ENCODE measurements around the gene HK3.

Gene HK3

DNA sequence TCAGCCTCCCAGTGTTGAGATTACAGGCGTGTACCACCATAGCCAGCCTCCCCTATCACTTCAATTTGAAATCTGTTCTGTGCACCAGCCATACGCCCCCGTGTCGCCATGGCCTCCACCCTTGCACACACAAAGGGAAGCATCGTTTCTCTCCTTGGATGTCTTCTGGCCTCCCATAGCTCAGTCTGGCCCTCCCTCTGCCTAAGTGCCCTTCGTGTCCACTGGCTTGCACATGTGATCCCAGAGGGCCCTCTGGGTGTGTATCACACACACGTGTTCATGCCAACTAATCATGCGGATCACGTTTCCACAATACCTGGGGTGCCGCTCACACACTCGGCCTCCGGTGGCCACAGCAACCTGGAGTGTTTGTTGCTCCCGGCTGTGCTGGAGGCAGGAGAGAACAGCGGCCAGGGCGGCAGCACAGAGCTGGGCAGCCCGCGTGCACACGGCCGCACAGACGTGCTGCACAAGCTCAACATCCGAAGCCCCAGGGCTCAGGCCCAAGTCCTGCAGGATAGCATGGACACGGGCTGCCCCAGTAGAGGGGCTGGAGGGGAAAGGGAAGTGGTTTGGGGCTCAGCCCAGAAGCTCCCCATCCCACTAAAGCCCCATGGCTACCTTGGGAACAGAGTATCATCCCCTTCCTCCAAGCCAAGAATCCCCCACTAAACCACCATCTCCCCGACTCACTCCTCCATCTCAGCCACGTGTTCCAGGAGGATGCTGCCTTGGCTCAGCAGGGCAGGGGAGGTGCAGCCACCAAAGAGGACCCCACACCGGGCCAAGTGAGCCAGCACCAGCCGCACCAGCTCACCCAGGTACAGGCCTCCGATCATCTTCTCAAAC lies 10.9 kb downstream of the HK3 start:
- in situ Hi-C loops (cut with HindIII; ENCODE audit: low pct_ligation_motif_present, low pct_unique_long_range_greater_than_20kb, low sequenced_read_pairs): no loop called here
- DNase-seq: no peak

DNA sequence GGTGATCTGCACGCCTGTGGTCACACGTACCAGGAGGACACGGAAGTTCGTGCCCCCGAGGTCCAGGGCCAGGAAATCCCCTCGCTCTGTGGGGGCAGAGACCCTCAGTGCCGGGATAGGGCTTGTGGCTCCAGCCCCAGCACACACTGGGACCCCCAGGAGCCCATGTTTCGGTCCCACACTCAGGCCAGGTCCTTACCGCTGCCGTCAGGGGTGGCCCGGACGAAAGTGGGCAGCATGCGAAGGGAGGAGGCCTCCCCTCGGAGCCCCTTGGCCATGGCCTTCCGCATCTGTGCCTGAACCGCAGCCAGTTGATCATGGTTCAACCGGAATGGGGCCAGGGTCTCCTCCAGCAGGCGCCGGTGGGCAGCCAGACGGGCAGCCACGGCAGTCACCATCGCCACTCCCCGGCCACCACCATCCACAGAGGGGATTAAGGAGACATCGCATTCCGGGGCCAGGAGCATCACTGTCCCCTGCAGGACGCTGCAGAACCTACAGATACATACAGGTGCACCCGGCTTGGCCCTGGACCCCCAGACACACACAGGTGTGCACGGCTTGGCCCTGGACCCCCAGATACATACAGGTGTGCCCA lies 11.8 kb downstream of the HK3 start:
- DNase-seq: no peak
- in situ Hi-C loops (cut with HindIII; ENCODE audit: low pct_ligation_motif_present, low pct_unique_long_range_greater_than_20kb, low sequenced_read_pairs): no loop called here

DNA sequence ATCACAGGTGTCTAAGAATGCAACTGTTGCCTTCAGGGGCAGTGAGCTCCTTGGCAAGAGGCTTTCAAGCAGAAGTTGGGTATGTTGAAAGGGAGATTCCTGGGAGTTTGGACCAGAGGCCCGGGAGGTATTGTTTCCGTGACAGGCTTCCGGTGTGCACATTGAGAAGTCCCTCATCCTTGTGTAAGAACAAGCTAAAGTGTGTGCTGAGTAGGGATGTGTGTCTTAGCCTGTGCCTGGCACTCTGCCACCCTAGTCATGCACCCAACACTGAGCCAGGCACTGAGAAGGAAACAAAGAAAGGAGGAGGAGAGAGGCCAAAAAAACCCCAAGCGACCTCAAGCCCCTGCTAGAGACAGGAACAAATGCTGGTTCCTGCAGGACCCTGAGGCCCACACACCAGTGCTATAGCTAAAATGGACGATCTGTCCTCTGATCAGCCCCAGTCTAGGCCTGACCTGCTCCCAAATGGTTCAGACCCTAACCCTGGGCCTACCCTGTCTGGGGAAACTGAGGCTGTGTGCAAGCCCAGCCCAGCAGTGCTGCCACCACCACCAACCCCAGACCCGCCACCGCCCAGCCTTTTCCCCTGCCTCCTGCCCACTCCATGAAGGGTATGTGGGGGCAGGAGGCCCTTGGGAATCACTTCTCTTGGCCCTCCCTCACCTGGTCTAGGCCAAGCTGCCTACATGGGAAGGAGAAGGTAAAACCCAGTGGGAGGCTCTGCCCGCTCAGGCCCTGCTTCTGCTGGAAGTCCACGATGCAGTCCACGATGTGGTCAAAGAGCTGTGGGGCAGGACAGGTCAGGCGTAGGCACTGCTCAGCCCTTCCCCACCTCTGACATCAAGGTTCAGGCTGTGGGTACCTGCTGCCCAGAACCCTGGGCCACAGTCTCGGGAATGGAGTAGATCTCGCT lies 12.6 kb downstream of the HK3 start:
- no peak for DNase-seq
- in situ Hi-C loops (cut with HindIII; ENCODE audit: low pct_ligation_motif_present, low pct_unique_long_range_greater_than_20kb, low sequenced_read_pairs): no loop called here

DNA sequence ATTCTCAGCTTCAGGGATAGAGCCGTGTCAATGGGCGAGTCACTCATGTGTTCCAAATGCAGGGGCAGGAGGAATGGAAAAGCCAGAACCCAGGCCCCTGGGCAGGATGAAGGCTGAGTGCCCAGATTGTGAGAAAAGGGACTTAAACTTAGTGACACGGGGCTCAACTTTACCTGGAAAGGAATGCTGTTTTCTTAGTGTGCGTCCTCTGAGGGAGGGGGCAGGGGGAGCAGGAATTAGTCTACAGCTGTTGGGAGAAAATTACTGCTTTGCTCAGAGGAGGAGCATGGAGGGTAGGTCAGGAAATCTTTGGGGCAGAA lies 14.6 kb downstream of the HK3 start:
- no peak for DNase-seq
- in situ Hi-C loops (cut with HindIII; ENCODE audit: low pct_ligation_motif_present, low pct_unique_long_range_greater_than_20kb, low sequenced_read_pairs): no loop called here

DNA sequence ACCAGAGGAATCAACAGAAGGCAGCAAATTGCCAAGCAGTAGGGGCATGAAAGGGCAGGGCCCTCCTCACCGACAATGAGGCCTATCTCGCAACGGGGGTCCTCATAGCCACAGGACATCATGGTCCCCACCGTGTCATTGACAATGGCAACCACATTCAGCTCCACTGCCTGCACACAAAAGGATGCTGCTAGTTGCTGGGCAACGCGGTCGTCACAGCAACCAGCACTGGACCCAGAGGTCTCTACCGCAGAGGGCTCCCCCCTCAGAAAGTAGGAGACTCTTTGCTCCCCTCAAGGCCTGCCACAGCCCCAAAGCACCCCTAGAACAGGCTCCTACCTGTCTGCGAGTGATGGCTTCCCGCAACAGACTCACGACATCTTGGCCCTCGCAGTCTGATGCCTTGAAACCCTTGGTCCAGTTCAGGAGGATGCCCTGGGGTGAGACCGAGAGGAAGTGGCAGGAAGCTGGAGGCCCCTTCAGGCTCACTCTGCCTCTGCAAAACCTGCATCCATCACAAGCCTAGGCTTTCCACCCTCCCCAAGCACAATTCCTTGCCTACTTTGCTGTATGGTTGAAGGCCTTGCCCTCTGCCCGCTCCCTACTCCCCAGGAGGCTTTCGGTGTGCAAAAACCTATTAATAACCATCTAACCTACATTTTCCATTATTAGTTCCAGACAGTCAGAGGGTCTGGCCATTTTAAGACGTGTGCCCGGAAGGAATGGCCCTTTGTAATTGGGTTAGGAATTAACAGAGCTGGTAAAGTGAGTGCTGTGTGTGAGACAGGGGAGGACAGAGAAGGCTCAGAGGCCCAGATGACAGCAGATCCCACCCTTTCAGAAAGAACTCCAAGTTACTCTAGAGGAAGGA lies 15.2 kb downstream of the HK3 start:
- DNase-seq: no peak
- in situ Hi-C loops (cut with HindIII; ENCODE audit: low pct_ligation_motif_present, low pct_unique_long_range_greater_than_20kb, low sequenced_read_pairs): no loop called here

DNA sequence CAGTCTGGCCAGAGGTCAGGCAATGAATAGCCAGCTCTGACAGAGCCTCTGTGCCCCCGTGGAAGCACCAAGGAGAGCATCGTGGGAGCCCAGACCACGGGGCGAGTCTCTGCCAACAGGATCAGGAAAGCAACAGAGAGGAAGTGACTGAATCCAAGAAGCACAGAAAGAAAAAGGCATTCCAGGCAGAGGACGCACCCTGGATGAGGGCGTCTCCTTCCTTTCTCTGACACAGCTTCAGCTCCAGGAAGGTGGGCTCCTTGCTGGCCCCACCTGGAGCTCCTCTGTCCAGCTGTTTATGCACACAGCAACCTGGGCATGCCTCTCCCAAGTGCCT lies 16.6 kb downstream of the HK3 start:
- no peak for DNase-seq
- in situ Hi-C loops (cut with HindIII; ENCODE audit: low pct_ligation_motif_present, low pct_unique_long_range_greater_than_20kb, low sequenced_read_pairs): no loop called here

DNA sequence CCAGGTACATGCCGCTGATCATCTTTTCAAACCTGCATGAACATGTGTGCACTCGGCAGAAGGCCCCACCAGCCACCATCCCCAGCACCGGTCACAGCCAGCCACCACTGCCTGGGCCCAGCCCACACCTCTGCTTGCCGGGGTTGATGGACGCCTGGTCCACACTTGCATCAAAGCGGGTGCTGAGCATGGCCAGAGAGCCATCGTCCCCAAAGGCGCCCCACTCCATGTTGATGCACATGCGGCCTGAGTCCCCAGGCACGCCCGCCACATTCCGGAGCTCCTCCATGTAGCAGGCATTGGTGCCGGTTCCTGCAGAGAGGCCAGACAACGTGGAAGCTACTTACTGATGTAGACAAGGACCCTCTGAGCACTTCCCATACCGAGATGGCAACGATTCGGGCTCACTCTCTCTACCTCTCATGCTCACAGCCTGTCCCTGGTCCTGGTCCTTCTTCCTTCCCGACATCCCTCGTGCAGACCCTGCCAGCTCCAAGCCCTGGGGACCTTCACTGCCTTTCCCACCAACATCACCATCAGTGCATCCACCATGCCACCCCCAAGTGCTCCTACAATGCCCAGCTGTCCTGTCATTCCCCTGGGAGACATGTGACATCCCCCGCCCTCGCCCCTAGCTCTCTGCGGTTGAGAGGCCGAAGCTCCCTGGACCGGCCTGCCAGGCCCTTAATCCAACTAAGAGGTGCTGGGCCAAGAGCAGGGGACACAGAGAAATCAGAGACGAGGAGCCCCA lies 17.2 kb downstream of the HK3 start:
- no peak for DNase-seq
- in situ Hi-C loops (cut with HindIII; ENCODE audit: low pct_ligation_motif_present, low pct_unique_long_range_greater_than_20kb, low sequenced_read_pairs): no loop called here

DNA sequence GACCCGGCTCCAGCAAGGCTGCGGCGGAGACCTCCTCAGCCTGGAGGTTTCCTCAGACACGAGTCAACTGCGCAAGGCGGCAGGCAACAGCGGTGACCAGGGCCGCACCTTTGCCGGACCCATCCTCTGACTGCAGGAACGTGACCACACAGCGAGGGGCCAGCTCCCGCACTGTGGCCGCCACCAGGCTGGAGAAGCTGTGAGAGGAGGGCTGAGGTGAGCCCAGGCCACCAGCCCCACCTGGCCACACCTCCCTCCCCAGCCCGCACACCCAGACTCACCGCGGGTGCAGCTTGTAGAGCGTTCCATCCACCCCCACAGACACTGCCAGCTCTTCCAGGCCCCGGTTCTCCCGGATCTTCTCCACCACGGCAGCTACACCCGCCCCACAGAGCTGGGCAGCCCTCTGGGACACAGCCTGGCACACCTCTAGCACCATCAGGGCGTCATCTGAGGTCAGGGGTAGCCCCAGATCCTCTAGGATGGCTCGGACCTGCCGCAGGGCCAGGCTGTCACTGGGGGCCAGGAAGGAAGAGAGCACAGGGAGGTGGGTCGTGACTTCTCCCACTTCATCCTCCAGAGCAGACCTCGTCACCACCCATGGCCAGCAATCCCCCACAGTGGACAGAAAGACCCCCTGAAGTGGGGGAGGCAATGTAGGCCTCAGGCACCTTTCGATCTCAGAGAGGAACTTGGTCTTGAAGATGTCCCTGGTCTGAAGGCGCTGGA lies 18.0 kb downstream of the HK3 start:
- in situ Hi-C loops (cut with HindIII; ENCODE audit: low pct_ligation_motif_present, low pct_unique_long_range_greater_than_20kb, low sequenced_read_pairs): no loop called here
- no peak for DNase-seq

DNA sequence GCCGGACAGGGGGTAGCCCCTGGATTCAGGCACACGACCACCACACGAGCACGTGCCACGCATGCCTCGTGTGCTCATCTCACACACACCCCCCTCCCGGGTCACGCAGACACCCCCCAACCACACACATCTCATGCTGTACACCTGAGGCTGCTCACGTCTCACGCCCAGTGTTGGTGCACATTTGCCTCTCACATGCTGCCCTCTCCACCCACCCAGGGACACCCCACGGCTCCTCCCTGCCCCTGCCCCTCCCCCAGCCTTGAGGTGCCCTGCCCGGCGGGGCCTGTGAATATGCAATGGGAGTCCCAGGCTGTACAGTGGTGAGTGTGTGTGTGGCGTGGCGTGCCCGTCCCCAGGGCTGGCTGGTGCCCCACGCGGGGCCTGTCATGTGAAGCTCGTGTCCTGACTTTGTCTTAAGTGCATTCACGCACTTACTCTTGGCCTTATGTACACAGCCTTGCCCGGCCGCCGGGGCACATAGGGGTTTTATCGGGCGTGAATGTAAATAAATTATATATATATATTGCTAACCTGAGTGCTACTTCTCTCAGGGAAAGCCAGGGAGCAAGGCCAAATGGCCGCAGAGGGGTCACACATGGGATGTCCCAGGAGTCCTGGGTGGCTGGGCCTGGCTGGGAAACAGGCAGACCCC lies 18.7 kb downstream of the HK3 start:
- DNase-seq: no peak
- in situ Hi-C loops (cut with HindIII; ENCODE audit: low pct_ligation_motif_present, low pct_unique_long_range_greater_than_20kb, low sequenced_read_pairs): no loop called here

DNA sequence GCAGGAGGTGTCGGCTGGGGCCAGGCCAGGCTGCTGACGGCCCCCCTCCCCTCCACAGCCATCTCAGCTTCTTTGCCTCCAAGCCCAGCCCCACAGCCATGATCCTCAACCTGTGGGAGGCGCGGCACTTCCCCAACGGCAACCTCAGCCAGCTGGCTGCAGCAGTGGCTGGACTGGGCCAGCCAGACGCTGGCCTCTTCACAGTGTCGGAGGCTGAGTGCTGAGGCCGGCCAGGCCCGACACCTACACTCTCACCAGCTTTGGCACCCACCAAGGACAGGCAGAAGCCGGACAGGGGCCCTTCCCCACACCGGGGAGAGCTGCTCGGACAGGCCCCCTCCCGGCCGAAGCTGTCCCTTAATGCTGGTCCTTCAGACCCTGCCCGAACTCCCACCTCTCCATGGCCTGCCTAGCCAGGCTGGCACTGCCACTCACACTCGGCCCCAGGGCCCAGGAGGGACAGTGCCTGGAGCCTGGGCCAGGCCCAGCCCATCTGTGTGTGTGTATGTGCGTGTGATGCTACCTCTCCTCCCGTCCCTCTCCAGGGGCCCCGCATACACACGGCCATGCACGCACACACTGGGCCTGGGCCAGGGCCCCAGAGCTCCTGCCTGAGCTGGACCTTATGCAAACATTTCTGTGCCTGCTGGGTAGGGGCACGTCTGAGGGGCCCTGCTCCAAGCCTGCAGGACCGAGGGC lies 19.3 kb downstream of the HK3 start:
- in situ Hi-C loops (cut with HindIII; ENCODE audit: low pct_ligation_motif_present, low pct_unique_long_range_greater_than_20kb, low sequenced_read_pairs): no loop called here
- DNase-seq: no peak

DNA sequence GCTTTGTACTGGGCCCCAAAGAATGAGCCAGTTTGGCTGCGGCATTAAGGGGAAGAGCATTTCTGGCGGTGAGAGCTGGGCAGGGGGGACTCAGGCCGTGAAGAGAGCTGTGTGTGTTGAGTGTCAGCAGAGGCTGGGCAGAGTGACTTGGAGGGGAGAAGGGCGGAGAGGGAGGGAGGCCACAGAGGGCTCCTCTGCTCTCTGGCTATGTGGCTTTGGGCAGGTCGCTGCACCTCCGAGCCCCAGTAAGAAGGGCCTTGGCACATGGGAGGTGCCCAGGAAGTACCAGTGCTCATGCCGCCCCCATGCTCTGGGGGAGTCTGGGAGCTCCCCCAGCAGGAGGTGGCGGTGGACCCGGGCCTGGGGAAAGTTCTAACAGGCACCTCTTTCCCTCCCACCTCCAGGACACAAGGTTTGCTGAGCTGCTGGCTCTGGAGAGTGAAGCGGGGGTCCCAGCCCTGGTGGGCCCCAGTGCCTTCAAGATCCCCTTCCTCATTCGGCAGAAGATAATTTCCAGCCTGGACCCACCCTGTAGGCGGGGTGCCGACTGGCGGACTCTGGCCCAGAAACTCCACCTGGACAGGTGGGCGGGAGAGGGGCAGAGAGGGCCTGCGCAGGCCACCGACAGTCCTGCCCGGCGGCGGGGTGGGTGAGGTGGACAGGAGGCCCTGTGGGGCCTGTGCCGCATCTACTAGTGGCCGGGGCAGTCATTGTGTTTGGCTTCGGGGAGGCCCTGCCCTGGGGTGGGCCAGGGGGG lies 20.1 kb downstream of the HK3 start:
- in situ Hi-C loops (cut with HindIII; ENCODE audit: low pct_ligation_motif_present, low pct_unique_long_range_greater_than_20kb, low sequenced_read_pairs): no loop called here
- DNase-seq: no peak

DNA sequence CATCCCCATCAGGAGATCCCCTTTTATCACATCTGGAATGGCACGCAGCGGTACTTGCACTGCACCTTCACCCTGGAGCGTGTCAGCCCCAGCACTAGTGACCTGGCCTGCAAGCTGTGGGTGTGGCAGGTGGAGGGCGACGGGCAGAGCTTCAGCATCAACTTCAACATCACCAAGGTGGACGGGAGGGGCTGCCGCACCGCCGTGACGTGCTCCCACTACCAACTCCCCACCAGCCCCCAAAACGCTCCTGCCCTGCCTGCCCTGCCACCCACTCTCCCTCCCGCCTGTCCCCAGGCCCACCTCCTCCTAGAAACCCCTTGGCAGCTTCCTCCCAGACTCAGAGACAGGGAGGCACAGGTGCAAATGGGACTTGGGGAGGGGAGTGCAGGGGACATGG lies 20.7 kb downstream of the HK3 start:
- no peak for DNase-seq
- in situ Hi-C loops (cut with HindIII; ENCODE audit: low pct_ligation_motif_present, low pct_unique_long_range_greater_than_20kb, low sequenced_read_pairs): no loop called here

DNA sequence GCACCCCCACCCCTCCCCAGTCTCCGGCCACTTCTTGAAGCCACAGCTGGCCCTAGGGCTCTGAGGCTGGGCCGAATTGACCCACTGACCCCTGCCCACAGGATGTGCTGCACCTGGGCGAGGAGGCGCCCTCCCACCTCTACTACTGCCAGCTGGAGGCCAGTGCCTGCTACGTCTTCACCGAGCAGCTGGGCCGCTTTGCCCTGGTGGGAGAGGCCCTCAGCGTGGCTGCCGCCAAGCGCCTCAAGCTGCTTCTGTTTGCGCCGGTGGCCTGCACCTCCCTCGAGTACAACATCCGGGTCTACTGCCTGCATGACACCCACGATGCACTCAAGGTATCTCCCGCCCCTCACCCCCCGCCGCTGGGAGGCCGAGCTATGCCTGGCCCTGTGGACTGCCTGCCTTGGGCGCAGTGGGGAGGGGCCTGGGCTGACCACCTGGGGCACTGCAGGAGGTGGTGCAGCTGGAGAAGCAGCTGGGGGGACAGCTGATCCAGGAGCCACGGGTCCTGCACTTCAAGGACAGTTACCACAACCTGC lies 21.3 kb downstream of the HK3 start:
- DNase-seq: no peak
- in situ Hi-C loops (cut with HindIII; ENCODE audit: low pct_ligation_motif_present, low pct_unique_long_range_greater_than_20kb, low sequenced_read_pairs): no loop called here

DNA sequence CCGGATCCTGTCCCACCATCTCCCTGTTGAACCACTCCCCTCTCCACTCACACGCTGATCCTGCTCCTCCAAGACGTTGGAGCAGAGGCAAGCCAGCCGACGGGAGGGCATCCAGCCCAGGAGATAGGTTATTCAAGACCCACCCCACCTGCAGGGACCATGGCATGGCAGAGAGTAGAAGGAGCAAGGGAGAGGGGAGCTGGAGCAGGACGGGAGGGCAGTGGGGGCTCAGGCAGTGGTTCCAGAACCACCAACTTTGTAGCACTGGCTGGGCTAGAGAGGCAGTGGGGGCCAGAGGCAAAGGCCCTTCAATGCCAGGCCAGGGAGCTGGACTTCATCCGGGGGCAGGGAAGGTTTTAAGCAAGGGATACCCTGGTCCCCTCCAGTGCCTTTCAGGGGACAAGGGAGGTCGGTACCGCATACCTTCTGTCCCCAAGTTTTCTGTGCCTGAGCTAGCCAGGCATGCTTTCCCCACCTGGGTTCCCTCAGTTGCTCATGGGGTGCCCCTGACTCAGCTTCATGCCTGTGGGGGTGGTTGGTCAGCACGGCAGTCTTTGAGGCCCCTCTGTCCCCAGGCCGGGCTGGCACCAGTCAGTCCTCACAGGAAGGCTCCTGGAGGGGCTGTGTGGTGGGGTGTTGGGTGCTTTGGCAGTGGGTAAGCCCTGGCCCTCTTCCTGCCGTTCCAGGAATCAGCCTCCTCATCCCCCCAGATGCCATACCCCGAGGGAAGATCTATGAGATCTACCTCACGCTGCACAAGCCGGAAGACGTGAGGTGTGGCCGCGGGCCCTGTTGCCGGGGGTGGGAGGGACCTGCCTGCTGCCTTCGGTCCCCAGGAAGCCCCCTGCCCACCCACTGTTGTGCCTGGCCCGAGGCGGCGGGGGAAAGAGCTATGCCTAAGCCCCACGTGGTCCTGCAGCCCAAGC lies 22.4 kb downstream of the HK3 start:
- in situ Hi-C loops (cut with HindIII; ENCODE audit: low pct_ligation_motif_present, low pct_unique_long_range_greater_than_20kb, low sequenced_read_pairs): no loop called here

More for the DNA sequence above, 22.4 kb downstream of the HK3 start:
- no peak for DNase-seq

Measured in ACHN (cell line).